GM18951 (cell line): ENCODE data around the gene SEMA5B.

Experiments used
- POLR2A ChIP-seq: IDR thresholded peaks from 4 replicates; pipeline ENCODE4 v1.6.1; 2011; ENCODE audit warnings: mild to moderate bottlenecking; ENCODE audit not compliant: insufficient read length, insufficient read depth; ENCODE audit errors: extremely low read depth
- in situ Hi-C: fragments of 300-500 bp; cut with MboI; formaldehyde crosslinking; loops from one replicate; pipeline ENCODE4 v1.12.0; 2022; ENCODE audit warnings: low sequenced_read_pairs, mixed read lengths, inconsistent platforms; ENCODE audit not compliant: unreplicated experiment

Gene SEMA5B

GRCh38 chr3:122992676-122993075 lies 34.9 kb downstream of the SEMA5B start:
- in situ Hi-C loops = no loop called here
- no peak for TF ChIP-seq POLR2A

GRCh38 chr3:122992133-122992532 lies 35.4 kb downstream of the SEMA5B start:
- in situ Hi-C loops = no loop called here
- TF ChIP-seq POLR2A = no peak

GRCh38 chr3:122991236-122991985 lies 36.2 kb downstream of the SEMA5B start:
- no peak for TF ChIP-seq POLR2A
- in situ Hi-C loops = no loop called here

- no peak for TF ChIP-seq POLR2A
- in situ Hi-C loops = no loop called here
These were observed 37.5 kb downstream of the SEMA5B start for GRCh38 chr3:122989856-122990575.

- no peak for TF ChIP-seq POLR2A
- in situ Hi-C loops = no loop called here
These were observed 39.1 kb downstream of the SEMA5B start for GRCh38 chr3:122988508-122988907.

GRCh38 chr3:122987736-122988319 lies 39.7 kb downstream of the SEMA5B start:
- in situ Hi-C loops = no loop called here
- no peak for TF ChIP-seq POLR2A

- no peak for TF ChIP-seq POLR2A
These were observed 40.3 kb downstream of the SEMA5B start for GRCh38 chr3:122987231-122987630.

GRCh38 chr3:122986693-122987179 lies 40.8 kb downstream of the SEMA5B start:
- in situ Hi-C loops = no loop called here
- TF ChIP-seq POLR2A = no peak

More at GRCh38 chr3:122987231-122987630, 40.3 kb downstream of the SEMA5B start:
- in situ Hi-C loops = no loop called here

GRCh38 chr3:122985539-122985938 lies 42.0 kb downstream of the SEMA5B start:
- in situ Hi-C loops = no loop called here

GRCh38 chr3:122984650-122985049 lies 42.9 kb downstream of the SEMA5B start:
- TF ChIP-seq POLR2A = no peak
- in situ Hi-C loops = no loop called here

More at GRCh38 chr3:122985539-122985938, 42.0 kb downstream of the SEMA5B start:
- TF ChIP-seq POLR2A = no peak

- in situ Hi-C loops = no loop called here
- no peak for TF ChIP-seq POLR2A
These were observed 43.6 kb downstream of the SEMA5B start for GRCh38 chr3:122984007-122984406.

GRCh38 chr3:122982216-122983185 lies 45.1 kb downstream of the SEMA5B start:
- in situ Hi-C loops = no loop called here
- TF ChIP-seq POLR2A = no peak

GRCh38 chr3:122979211-122979610 lies 48.4 kb downstream of the SEMA5B start:
- TF ChIP-seq POLR2A = no peak
- in situ Hi-C loops = no loop called here

- TF ChIP-seq POLR2A = no peak
- in situ Hi-C loops = no loop called here
These were observed 49.0 kb downstream of the SEMA5B start for GRCh38 chr3:122978569-122978968.
